Spleen (tissue), 11 donors: ENCODE measurements around the gene PPP1R12B. TPM values are rescaled to one million over a fixed set of nuclear protein-coding genes. Genes with fewer than 3 reads are reported as not detected.
"Not testable (repeated sequence)": the region's sequence is repeated elsewhere in the genome, so short reads cannot be mapped to it uniquely, and the experiment has no call there.

ENCODE experiments used
- DNase-seq: peaks from one replicate; pipeline ENCODE4 v3.0.0-alpha.2; 2020
- H3K27ac ChIP-seq, 8 donors: fragments of 200-600 bp; sonication (generic) in 7 of 8; 1 replicate in 4 of 8; 2 replicates in 4 of 8; pipeline versions ENCODE4 v1.5.0 to v1.8.0; 2016 to 2021; ENCODE audit warnings: inconsistent platforms in 4 of 8, mild to moderate bottlenecking in 4 of 8, moderate library complexity in 1 of 8
- H3K27me3 ChIP-seq, 7 donors: fragments of 200-600 bp; sonication (generic) in 6 of 7; replicated peaks in 1 of 7; 1 replicate in 4 of 7; 2 replicates in 3 of 7; pipeline versions ENCODE4 v1.5.0 to v1.8.0; 2016 to 2021; ENCODE audit warnings: inconsistent platforms in 3 of 7, mild to moderate bottlenecking in 1 of 7
- H3K36me3 ChIP-seq, 6 donors: fragments of 200-600 bp; sonication (generic) in 5 of 6; 1 replicate in 4 of 6; 2 replicates in 2 of 6; pipeline versions ENCODE4 v1.5.0 to v1.8.0; 2016 to 2021; ENCODE audit warnings: inconsistent platforms in 2 of 6
- H3K4me1 ChIP-seq, 6 donors: fragments of 200-600 bp; sonication (generic) in 5 of 6; 1 replicate in 3 of 6; 2 replicates in 3 of 6; pipeline versions ENCODE4 v1.5.0 to v1.8.0; 2016 to 2021; ENCODE audit warnings: inconsistent platforms in 3 of 6
- H3K4me3 ChIP-seq, 8 donors: fragments of 200-600 bp; sonication (generic) in 7 of 8; 1 replicate in 4 of 8; 2 replicates in 4 of 8; pipeline versions ENCODE4 v1.5.0 to v1.8.0; 2016 to 2021; ENCODE audit warnings: inconsistent platforms in 4 of 8, mild to moderate bottlenecking in 4 of 8, moderate library complexity in 2 of 8
- H3K9me3 ChIP-seq, 8 donors: fragments of 200-600 bp; sonication (generic) in 7 of 8; 1 replicate in 4 of 8; 2 replicates in 4 of 8; pipeline versions ENCODE4 v1.5.0 to v1.8.0; 2016 to 2021; ENCODE audit warnings: inconsistent platforms in 4 of 8
- POLR2A ChIP-seq, 3 donors: fragments of 450-650 bp; IDR thresholded peaks; one replicate each; pipeline ENCODE4 v1.5.1; 2017; ENCODE audit warnings: antibody characterized with exemption in 3 of 3, mild to moderate bottlenecking in 1 of 3
- POLR2AphosphoS5 ChIP-seq, 3 donors: sonication (generic); formaldehyde crosslinking; IDR thresholded peaks; one replicate each; pipeline ENCODE4 v1.5.1; 2017; ENCODE audit warnings: antibody characterized with exemption in 3 of 3
- WGBS, 5 donors: extraction: QIAGEN DNeasy Blood & Tissue Kit in 3 of 5; methylation state at CpG; one replicate each; pipeline versions ENCODE4 v1.1.5 to v1.1.7; 2013 to 2018; 5-methylcytosine and 5-hydroxymethylcytosine counted together
- intact Hi-C: fragments of 100-400 bp; cut with DNase I; formaldehyde crosslinking; loops from one replicate; pipeline ENCODE4 v1.15.0; 2023; ENCODE audit warnings: low total_unique reads
- polyA plus RNA-seq, 3 donors: library from polyadenylated mRNA; stranded (reverse); fragments of 200-250 nt; gene quantifications; one replicate each; pipeline ENCODE4 v1.2.1, GENCODE V29; 2013
- total RNA-seq, 7 donors: library from RNA; depleted of rRNA in 3 of 7; stranded (reverse); fragments of >200 nt in 3 of 7; fragmentation: NEBNext Ultra II Directional in 4 of 7; extraction: Animal tissue kit (Norgen Biotek cat#: 25700) in 4 of 7; gene quantifications; one replicate each; pipeline versions ENCODE4 v1.1.0 to v1.2.1, GENCODE V29; 2016 to 2021
- TF ChIP-seq, protein P1 (sequence below), 11 experiments: fragments of 200-600 bp in 7 of 11; fragments of 450-650 bp in 4 of 11; sonication (generic) in 4 of 11; IDR thresholded peaks in 8 of 11; conservative IDR thresholded peaks in 3 of 11; 1 replicate in 7 of 11; 2 replicates in 4 of 11; pipeline versions ENCODE4 v1.4.0 to v1.8.0; 2016 to 2021; ENCODE audit warnings: antibody characterized with exemption in 11 of 11, inconsistent platforms in 4 of 11, mild to moderate bottlenecking in 1 of 11
- donor health status: healthy with polysubstance abuse.
- donor health status: DM: no; HTN: no; CAD: no; lungs with moderate emphysema.
- donor health status: DM: no; HTN: no; CAD: no.
- donor health status: Bipolar disorder and iron deficiency.
- donor health status: healthy.
- donor health status: DM: no; HTN: no; CAD: no.
- donor health status: DM: yes; HTN: yes; CAD: no.

PPP1R12B gene
- total and polyA plus RNA-seq, 10 donors = 2.4 to 124 (median 73.7) TPM

DNA sequence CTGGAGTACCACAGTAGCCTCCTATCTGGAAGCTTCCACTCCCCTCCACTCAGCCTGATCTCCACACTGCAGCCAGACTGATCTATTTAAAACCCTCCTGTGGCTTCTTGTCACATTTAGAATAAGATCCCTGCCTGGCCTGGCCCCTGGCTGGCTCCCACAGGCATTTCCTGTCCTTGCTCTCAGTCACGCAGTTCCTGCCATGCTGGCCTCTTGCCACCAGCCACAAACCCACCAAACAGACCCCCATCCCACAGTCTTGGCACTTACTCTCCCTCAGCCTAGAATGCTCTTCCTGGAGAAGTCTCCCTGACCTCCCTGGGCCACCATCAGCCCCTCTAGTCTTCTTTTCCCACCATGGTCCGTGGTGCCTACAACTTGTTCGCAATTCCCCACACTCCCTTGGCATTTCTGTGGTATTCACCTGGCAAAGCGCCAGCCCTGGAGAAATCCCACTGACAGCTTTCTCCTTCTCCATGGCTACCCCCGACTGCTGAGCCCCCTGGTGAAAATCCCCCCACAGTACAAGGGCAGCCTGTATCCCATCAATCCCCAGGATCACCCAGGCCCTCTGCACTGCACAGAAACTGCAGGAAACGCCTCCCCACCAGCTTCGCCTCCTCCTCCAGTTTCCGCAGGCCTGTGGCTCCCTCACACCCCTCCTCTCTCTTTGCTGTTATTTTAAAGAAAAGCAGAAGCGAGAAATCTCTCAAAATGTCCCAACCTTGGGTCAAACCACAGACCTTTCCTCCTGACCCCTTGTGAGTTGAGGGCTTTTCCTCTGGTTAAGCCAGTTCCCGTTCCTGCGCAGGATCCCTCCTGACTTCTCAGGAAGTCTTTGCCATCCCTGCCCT is 267.2 kb downstream of the PPP1R12B start:
- WGBS, 5 donors = 4 to 7% (median 6%) methylated on average over 11 of the region's 11 CpGs
- Histone ChIP-seq H3K27ac (peak overlapping the region in 7 of 8 donors; percentile 47 to 69 (median 58)), H3K4me3 (peak overlapping the region in 1 of 8 donors; percentile 19), H3K4me1 (peaks cover 18 to 66% (median 30%) of the 10 kb centered on the region in 6 donors), H3K27me3 (peaks cover 0 to 28% (median 0%) of the 10 kb centered on the region in 7 donors), H3K9me3 (no peaks in the 10 kb centered on the region), H3K36me3 (no peaks in the 10 kb centered on the region)
- intact Hi-C loops = no loop called here
- TF ChIP-seq POLR2AphosphoS5 (IDR thresholded peaks at IDR 0.05) = peak in 1 of 3 donors; percentile 50
- TF ChIP-seq, protein P1, sequence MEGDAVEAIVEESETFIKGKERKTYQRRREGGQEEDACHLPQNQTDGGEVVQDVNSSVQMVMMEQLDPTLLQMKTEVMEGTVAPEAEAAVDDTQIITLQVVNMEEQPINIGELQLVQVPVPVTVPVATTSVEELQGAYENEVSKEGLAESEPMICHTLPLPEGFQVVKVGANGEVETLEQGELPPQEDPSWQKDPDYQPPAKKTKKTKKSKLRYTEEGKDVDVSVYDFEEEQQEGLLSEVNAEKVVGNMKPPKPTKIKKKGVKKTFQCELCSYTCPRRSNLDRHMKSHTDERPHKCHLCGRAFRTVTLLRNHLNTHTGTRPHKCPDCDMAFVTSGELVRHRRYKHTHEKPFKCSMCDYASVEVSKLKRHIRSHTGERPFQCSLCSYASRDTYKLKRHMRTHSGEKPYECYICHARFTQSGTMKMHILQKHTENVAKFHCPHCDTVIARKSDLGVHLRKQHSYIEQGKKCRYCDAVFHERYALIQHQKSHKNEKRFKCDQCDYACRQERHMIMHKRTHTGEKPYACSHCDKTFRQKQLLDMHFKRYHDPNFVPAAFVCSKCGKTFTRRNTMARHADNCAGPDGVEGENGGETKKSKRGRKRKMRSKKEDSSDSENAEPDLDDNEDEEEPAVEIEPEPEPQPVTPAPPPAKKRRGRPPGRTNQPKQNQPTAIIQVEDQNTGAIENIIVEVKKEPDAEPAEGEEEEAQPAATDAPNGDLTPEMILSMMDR (IDR thresholded peaks at IDR 0.05 in 8 of 11, conservative IDR thresholded peaks at IDR 0.05 in 3 of 11) = no peak
- DNase-seq = peak; percentile 87

DNA sequence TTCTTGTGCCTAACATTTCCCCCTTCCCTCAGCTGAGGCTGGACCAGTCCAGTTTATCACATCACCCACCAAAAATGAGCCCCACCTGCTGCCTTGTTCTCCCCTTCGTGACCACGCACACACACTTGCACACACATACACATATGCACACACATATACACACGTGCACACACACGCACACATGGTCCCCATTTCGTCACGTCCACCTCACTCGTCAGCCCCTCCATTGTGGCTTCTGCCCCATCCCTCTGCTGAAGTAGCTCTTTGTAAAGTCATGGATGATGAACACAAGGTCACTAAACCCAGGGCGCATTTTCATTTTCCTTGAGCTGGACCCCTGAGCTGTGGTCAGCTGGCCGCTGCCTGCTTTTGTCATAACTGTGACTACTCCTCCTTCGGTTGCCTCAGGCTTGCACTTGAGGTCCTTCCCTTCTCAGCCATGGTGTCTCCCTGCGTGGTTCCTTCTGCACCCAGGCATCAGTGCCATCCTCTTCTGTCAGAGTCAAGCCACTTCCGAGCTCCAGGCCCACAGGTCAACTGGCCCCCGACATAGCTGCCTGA is 267.9 kb downstream of the PPP1R12B start:
- no peaks in the 10 kb centered on the region for H3K36me3 ChIP-seq
- DNase-seq = peak; percentile 68
- WGBS, 5 donors = 41 to 55% (median 50%) methylated on average over 13 of the region's 13 CpGs
- peak overlapping the region in 6 of 8 donors; percentile 29 to 69 (median 61) for H3K27ac ChIP-seq
- peaks cover 0 to 35% (median 0%) of the 10 kb centered on the region in 7 donors for H3K27me3 ChIP-seq
- TF ChIP-seq POLR2AphosphoS5 (IDR thresholded peaks at IDR 0.05) (peak in 1 of 3 donors; percentile 33), POLR2A (IDR thresholded peaks at IDR 0.05) (no peak)
- H3K9me3 ChIP-seq = no peaks in the 10 kb centered on the region
- intact Hi-C loops = no loop called here
- H3K4me3 ChIP-seq = peak overlapping the region in 1 of 8 donors; percentile 19
- H3K4me1 ChIP-seq = peaks cover 18 to 66% (median 30%) of the 10 kb centered on the region in 6 donors

DNA sequence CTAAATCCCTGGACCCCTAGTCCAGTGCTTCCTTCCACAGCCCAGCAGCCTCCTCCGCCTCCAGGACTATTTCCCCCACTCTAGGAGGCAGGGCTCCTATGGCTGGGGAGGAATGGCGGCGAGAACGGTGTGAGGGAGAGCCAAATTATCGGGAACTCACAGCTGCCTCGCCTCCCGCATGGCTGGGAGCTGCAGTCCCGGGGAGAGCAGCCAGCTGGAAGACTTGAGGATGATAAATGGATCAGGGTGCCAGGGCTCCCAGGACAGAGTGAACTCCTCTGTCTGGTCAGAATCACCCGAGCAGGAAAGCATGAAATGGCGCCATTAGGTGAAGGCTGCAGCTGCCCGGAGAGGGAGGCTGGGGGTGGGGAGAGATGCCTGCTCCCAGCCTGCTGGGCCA is 270.5 kb downstream of the PPP1R12B start:
- peaks cover 0 to 59% (median 0%) of the 10 kb centered on the region in 7 donors for H3K27me3 ChIP-seq
- intact Hi-C loops = not testable (repeated sequence)
- peaks cover 18 to 55% (median 30%) of the 10 kb centered on the region in 6 donors for H3K4me1 ChIP-seq

DNA sequence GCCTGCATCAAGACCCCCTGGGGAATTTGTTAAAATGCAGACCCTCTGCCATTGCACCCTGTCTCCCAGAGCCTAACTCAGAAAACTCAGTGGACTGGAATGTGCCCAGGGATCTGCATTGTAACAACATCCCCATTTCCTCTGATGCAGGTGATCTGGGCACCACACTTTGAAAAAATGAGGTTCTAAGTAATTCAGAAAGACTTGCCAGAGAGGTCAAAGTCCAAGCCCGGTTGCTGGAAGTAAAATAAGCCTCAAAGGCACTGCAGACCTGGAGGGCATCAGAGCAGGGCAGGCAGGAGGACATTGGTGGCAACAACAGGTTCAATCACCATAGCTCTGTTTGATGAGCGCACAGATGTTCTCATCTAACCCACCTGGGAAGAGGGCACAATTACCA is 271.0 kb downstream of the PPP1R12B start:
- peak; percentile 9 for DNase-seq
- Histone ChIP-seq H3K9me3 (no peaks in the 10 kb centered on the region), H3K4me3 (no peak overlapping the region), H3K36me3 (no peaks in the 10 kb centered on the region), H3K4me1 (peaks cover 18 to 50% (median 27%) of the 10 kb centered on the region in 6 donors), H3K27ac (no peak overlapping the region), H3K27me3 (peaks cover 0 to 62% (median 0%) of the 10 kb centered on the region in 7 donors)
- TF ChIP-seq, protein P1 (IDR thresholded peaks at IDR 0.05 in 8 of 11, conservative IDR thresholded peaks at IDR 0.05 in 3 of 11) = no peak
- TF ChIP-seq POLR2AphosphoS5 (IDR thresholded peaks at IDR 0.05) (no peak), POLR2A (IDR thresholded peaks at IDR 0.05) (no peak)
- WGBS, 5 donors = 61 to 94% (median 88%) methylated on average over 2 of the region's 2 CpGs
- intact Hi-C loops = no loop called here

More for the DNA sequence above, 270.5 kb downstream of the PPP1R12B start:
- DNase-seq = peak; percentile 58
- H3K27ac ChIP-seq = peak overlapping the region in 1 of 8 donors; percentile 26
- not testable (repeated sequence) for H3K9me3 ChIP-seq, H3K36me3 ChIP-seq, H3K4me3 ChIP-seq
- WGBS, 5 donors = 67 to 91% (median 84%) methylated on average over 11 of the region's 11 CpGs
- TF ChIP-seq POLR2AphosphoS5 (IDR thresholded peaks at IDR 0.05) = peak in 2 of 3 donors; percentile 15 to 51

DNA sequence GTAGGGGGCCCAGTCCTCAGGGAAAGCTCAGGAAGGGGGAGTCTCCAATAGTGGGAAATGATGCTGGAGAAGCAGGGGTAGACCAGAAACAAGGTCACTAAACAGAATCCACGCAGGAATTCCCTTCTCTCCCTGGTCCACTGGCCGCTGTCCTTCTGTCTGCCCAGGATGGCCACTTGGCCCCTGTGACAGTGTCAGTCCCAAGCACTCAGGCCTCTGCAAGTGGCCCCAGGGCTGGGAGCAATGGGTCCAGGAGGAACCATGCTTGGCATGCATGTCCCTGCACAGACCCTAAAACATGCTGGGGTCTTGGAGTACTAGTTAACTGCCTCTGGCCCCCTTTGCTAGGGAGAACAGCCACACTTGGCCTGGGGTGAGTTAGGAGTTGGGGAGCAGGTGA is 271.5 kb downstream of the PPP1R12B start:
- intact Hi-C loops = not testable (repeated sequence)
- peaks cover 0 to 62% (median 0%) of the 10 kb centered on the region in 7 donors for H3K27me3 ChIP-seq
- 87 to 100% (median 100%) methylated on average over 1 to 2 of the region's 2 CpGs for WGBS, 5 donors

More for the DNA sequence above, 271.5 kb downstream of the PPP1R12B start:
- peaks cover 15 to 44% (median 22%) of the 10 kb centered on the region in 6 donors for H3K4me1 ChIP-seq
- not testable (repeated sequence) for H3K36me3 ChIP-seq, H3K9me3 ChIP-seq, H3K4me3 ChIP-seq, H3K27ac ChIP-seq
- peak; percentile 51 for DNase-seq
